HCT116 (cell line): ENCODE data around the gene NCKAP5. TPM values are rescaled to one million over a fixed set of nuclear protein-coding genes. Genes with fewer than 3 reads are reported as not detected.

Experiments used
- ATAC-seq: fragments of 200-7000 bp; cut with Tn5 transposase; 2 replicates; pipeline ENCODE4 v1.9.1; 2020; ENCODE audit warnings: mild to moderate bottlenecking, moderate library complexity
- BruUV-seq: library from RNA; stranded (reverse); fragments of 400-500 nt; replicated peaks from 2 replicates; lab custom pipeline; 2021; lab: Mats Ljungman, UMichigan
- CTCF ChIA-PET: fragments of 300-600 bp; sonication (Branson Sonifier 250); formaldehyde crosslinking; loops from one replicate; lab custom pipeline; 2021; ENCODE audit warnings: antibody characterized with exemption; lab: Charles Lee
- POLR2A ChIA-PET: fragments of 300-600, 350-600 bp; sonication (Branson Sonifier 250); formaldehyde crosslinking; loops from one replicate; lab custom pipeline; 2021; ENCODE audit warnings: antibody characterized with exemption; lab: Charles Lee
- RAD21 ChIA-PET, 2 experiments: fragments of 300-600 bp; sonication (Branson Sonifier 250); formaldehyde crosslinking; loops; one replicate each; lab custom pipeline; 2023; ENCODE audit warnings: low total read pairs in 2 of 2; ENCODE audit not compliant: uncharacterized antibody in 2 of 2, unreplicated experiment in 2 of 2, low non-redundant PET in 1 of 2; lab: Charles Lee
- DNase-seq: peaks from one replicate; pipeline ENCODE4 v3.0.0-alpha.2; 2010; ENCODE audit warnings: low read depth, low spot score
- H2AFZ ChIP-seq: fragments of 200-600 bp; shearing (Covaris generic), sonication (generic); 2 replicates; pipeline ENCODE4 v1.6.1; 2017; ENCODE audit warnings: low read depth, mixed run types, mixed read lengths, antibody characterized with exemption, low read length; ENCODE audit not compliant: poor library complexity, severe bottlenecking
- H3K27ac ChIP-seq: 2 replicates; pipeline ENCODE4 v1.5.1; 2012; ENCODE audit warnings: low read depth, low read length
- H3K27me3 ChIP-seq: fragments of 200-600 bp; sonication (generic); 2 replicates; pipeline ENCODE4 v1.6.1; 2016; ENCODE audit warnings: mixed run types, low read length, mixed read lengths; ENCODE audit not compliant: insufficient read depth
- H3K36me3 ChIP-seq, 2 experiments: fragments of 200-500 bp in 1 of 2; fragments of 200-600 bp in 1 of 2; sonication (Bioruptor generic) in 1 of 2; sonication (generic) in 1 of 2; 2 replicates each; pipeline versions ENCODE4 v1.5.1 to v1.6.1; 2014 to 2016; ENCODE audit warnings: low read length in 2 of 2, inconsistent platforms in 1 of 2, mixed read lengths in 1 of 2, mixed run types in 1 of 2; ENCODE audit not compliant: insufficient read depth in 2 of 2, control insufficient read depth in 1 of 2
- H3K4me1 ChIP-seq, 2 experiments: fragments of 200-600 bp in 1 of 2; sonication (generic) in 1 of 2; 2 replicates each; pipeline versions ENCODE4 v1.5.1 to v1.6.1; 2012 to 2017; ENCODE audit warnings: low read length in 2 of 2, inconsistent platforms in 1 of 2, mild to moderate bottlenecking in 1 of 2, mixed read lengths in 1 of 2, mixed run types in 1 of 2, moderate library complexity in 1 of 2; ENCODE audit not compliant: insufficient read depth in 2 of 2, control insufficient read depth in 1 of 2
- H3K4me2 ChIP-seq: fragments of 200-600 bp; sonication (generic); 2 replicates; pipeline ENCODE4 v1.6.1; 2017; ENCODE audit warnings: mixed run types, low read length, mixed read lengths
- H3K4me3 ChIP-seq, 2 experiments: fragments of 200-600 bp in 1 of 2; sonication (generic) in 1 of 2; replicated peaks in 1 of 2; 2 replicates each; pipeline ENCODE4 v1.5.1; 2011 to 2016; ENCODE audit warnings: low read length in 2 of 2, control low read depth in 1 of 2, low read depth in 1 of 2, mild to moderate bottlenecking in 1 of 2, mixed read lengths in 1 of 2, mixed run types in 1 of 2
- H3K79me2 ChIP-seq: fragments of 200-600 bp; sonication (generic); 2 replicates; pipeline ENCODE4 v1.6.1; 2017; ENCODE audit warnings: mild to moderate bottlenecking, mixed run types, low read length, moderate library complexity, mixed read lengths; ENCODE audit not compliant: insufficient read depth
- H3K9ac ChIP-seq: fragments of 200-600 bp; sonication (generic); 2 replicates; pipeline ENCODE4 v1.6.1; 2016; ENCODE audit warnings: low read length, mixed read lengths
- H3K9me2 ChIP-seq: fragments of 200-600 bp; sonication (generic), shearing (Covaris generic); 2 replicates; pipeline ENCODE4 v1.6.1; 2017; ENCODE audit warnings: mixed run types, mild to moderate bottlenecking, moderate library complexity; ENCODE audit not compliant: insufficient read depth
- H3K9me3 ChIP-seq, 2 experiments: fragments of 200-500 bp in 1 of 2; fragments of 200-600 bp in 1 of 2; sonication (Bioruptor generic) in 1 of 2; sonication (generic) in 1 of 2; 2 replicates each; pipeline ENCODE4 v1.6.1; 2014 to 2017; ENCODE audit warnings: low read length in 2 of 2, mixed read lengths in 2 of 2, inconsistent platforms in 1 of 2, low read depth in 1 of 2, mild to moderate bottlenecking in 1 of 2, mixed run types in 1 of 2, moderate library complexity in 1 of 2; ENCODE audit not compliant: control insufficient read depth in 1 of 2, insufficient read depth in 1 of 2
- H4K20me1 ChIP-seq: fragments of 200-600 bp; sonication (generic), shearing (Covaris generic); 2 replicates; pipeline ENCODE4 v1.6.1; 2017; ENCODE audit warnings: mixed run types, mild to moderate bottlenecking, moderate library complexity; ENCODE audit not compliant: insufficient read depth
- ATF3 ChIP-seq: IDR thresholded peaks from 2 replicates; pipeline ENCODE4 v1.6.1; 2012
- CBX3 ChIP-seq: IDR thresholded peaks from 2 replicates; pipeline ENCODE4 v1.6.1; 2012; ENCODE audit warnings: low read depth
- CTCF ChIP-seq, 3 experiments: fragments of 200-600 bp in 1 of 3; sonication (generic) in 1 of 3; IDR thresholded peaks in 2 of 3; conservative IDR thresholded peaks in 1 of 3; 2 replicates each; pipeline ENCODE4 v1.5.1; 2012 to 2017; ENCODE audit warnings: low read depth in 2 of 3, low read length in 2 of 3, antibody characterized with exemption in 1 of 3, borderline replicate concordance in 1 of 3, control low read depth in 1 of 3, mild to moderate bottlenecking in 1 of 3, mixed read lengths in 1 of 3, mixed run types in 1 of 3, moderate library complexity in 1 of 3; ENCODE audit not compliant: insufficient read depth in 1 of 3
- EZH2 ChIP-seq: fragments of 200-600 bp; sonication (generic); IDR thresholded peaks from 2 replicates; pipeline ENCODE4 v1.6.1; 2017; ENCODE audit warnings: antibody characterized with exemption, mixed run types
- EZH2phosphoT487 ChIP-seq: fragments of 200-600 bp; IDR thresholded peaks from 2 replicates; pipeline ENCODE4 v1.6.1; 2018; ENCODE audit warnings: antibody characterized with exemption, borderline replicate concordance
- FOSL1 ChIP-seq: IDR thresholded peaks from 2 replicates; pipeline ENCODE4 v1.6.1; 2012; ENCODE audit warnings: low read depth
- MAX ChIP-seq: IDR thresholded peaks from 2 replicates; pipeline ENCODE4 v1.6.1; 2012
- REST ChIP-seq: IDR thresholded peaks from 2 replicates; pipeline ENCODE4 v1.6.1; 2012; ENCODE audit warnings: low read depth
- SIN3A ChIP-seq: IDR thresholded peaks from 2 replicates; pipeline ENCODE4 v1.6.1; 2012; ENCODE audit warnings: low read depth
- ZBTB33 ChIP-seq: IDR thresholded peaks from 2 replicates; pipeline ENCODE4 v1.6.1; 2011; ENCODE audit warnings: mild to moderate bottlenecking, low read length, moderate library complexity; ENCODE audit not compliant: insufficient replicate concordance; ENCODE audit errors: extremely low read depth
- ZFX ChIP-seq: fragments of 450-650 bp; IDR thresholded peaks from 2 replicates; pipeline ENCODE4 v1.6.1; 2017
- intact Hi-C: fragments of 100-400 bp; cut with micrococcal nuclease; formaldehyde crosslinking; loops from 2 replicates; pipeline ENCODE4 v1.10.0; 2022
- total RNA-seq: library from RNA; stranded (reverse); gene quantifications from one replicate; pipeline ENCODE4 v1.2.1, GENCODE V29; 2021; ENCODE audit not compliant: unreplicated experiment

Gene NCKAP5
- total RNA-seq, 1 experiment from 2014 or later = 0.30 TPM

- H2AFZ ChIP-seq = no peak overlapping the region
- ATAC-seq (no peak), DNase-seq (no peak)
- TF ChIP-seq ZBTB33 (no peak), SIN3A (no peak), REST (no peak), CBX3 (no peak), MAX (no peak), FOSL1 (no peak), EZH2 (no peak), ZFX (no peak), EZH2phosphoT487 (no peak), ATF3 (no peak), CTCF (IDR thresholded peaks at IDR 0.05 in 2 of 3, conservative IDR thresholded peaks at IDR 0.05 in 1 of 3; ENCODE audit: borderline replicate concordance in 1 of 3, insufficient read depth in 1 of 3, low read depth in 2 of 3, low read length in 2 of 3) (no peak)
- no peaks in the 10 kb centered on the region for H3K9me2 ChIP-seq
- ChIA-PET POLR2A (no interaction called here), RAD21 (no interaction called here), CTCF (no interaction called here)
- no TSS peak for BruUV-seq
- H3K4me2 ChIP-seq = no peak overlapping the region
- no peaks in the 10 kb centered on the region for H4K20me1 ChIP-seq
- H3K9ac ChIP-seq = no peak overlapping the region
- intact Hi-C loops = no loop called here
- H3K4me3 ChIP-seq = no peak overlapping the region
- H3K79me2 ChIP-seq = no peaks in the 10 kb centered on the region
- H3K27ac ChIP-seq = no peak overlapping the region
- no peaks in the 10 kb centered on the region for H3K9me3 ChIP-seq
- H3K27me3 ChIP-seq = no peaks in the 10 kb centered on the region
- no peaks in the 10 kb centered on the region for H3K4me1 ChIP-seq
- H3K36me3 ChIP-seq = no peaks in the 10 kb centered on the region
Observed at GRCh38 chr2:133509777-133510176, 58.5 kb downstream of the NCKAP5 start.
